Endothelial cell (in vitro differentiated cells): ENCODE data around the gene ZNF45. TPM values are rescaled to one million over a fixed set of nuclear protein-coding genes. Genes with fewer than 3 reads are reported as not detected.
"Not testable (repeated sequence)": the region's sequence is repeated elsewhere in the genome, so short reads cannot be mapped to it uniquely, and the experiment has no call there.

Experiments used
- DNase-seq: peaks from one replicate; pipeline ENCODE4 v3.0.0; 2021; ENCODE audit warnings: low spot score
- H3K27ac Mint-ChIP-seq: one replicate; pipeline ENCODE4 v1.8.0; 2021; ENCODE audit warnings: mixed read lengths, inconsistent platforms; ENCODE audit not compliant: unreplicated experiment
- H3K27me3 Mint-ChIP-seq: one replicate; pipeline ENCODE4 v1.8.0; 2021; ENCODE audit warnings: mild to moderate bottlenecking, moderate library complexity, mixed read lengths, inconsistent platforms; ENCODE audit not compliant: unreplicated experiment
- H3K36me3 Mint-ChIP-seq: one replicate; pipeline ENCODE4 v1.8.0; 2021; ENCODE audit warnings: mild to moderate bottlenecking, low read depth, mixed read lengths, inconsistent platforms; ENCODE audit not compliant: unreplicated experiment
- H3K4me1 Mint-ChIP-seq: one replicate; pipeline ENCODE4 v1.8.0; 2021; ENCODE audit warnings: mild to moderate bottlenecking, mixed read lengths, inconsistent platforms; ENCODE audit not compliant: unreplicated experiment
- H3K4me3 Mint-ChIP-seq: one replicate; pipeline ENCODE4 v1.8.0; 2021; ENCODE audit warnings: mild to moderate bottlenecking, mixed read lengths, inconsistent platforms; ENCODE audit not compliant: unreplicated experiment
- H3K9me3 Mint-ChIP-seq: one replicate; pipeline ENCODE4 v1.8.0; 2021; ENCODE audit warnings: mixed read lengths, inconsistent platforms; ENCODE audit not compliant: unreplicated experiment
- CTCF ChIP-seq: fragments of 200-600 bp; sonication (generic); IDR thresholded peaks from one replicate; pipeline ENCODE4 v1.5.0; 2021; ENCODE audit warnings: antibody characterized with exemption; ENCODE audit not compliant: unreplicated experiment
- total RNA-seq: library from RNA; stranded (reverse); fragmentation: NEBNext Ultra II Directional; extraction: Animal tissue kit (Norgen Biotek cat#: 25700); gene quantifications from one replicate; pipeline ENCODE4 v1.2.1, GENCODE V29; 2021; ENCODE audit not compliant: unreplicated experiment

The ZNF45 gene
- total RNA-seq, 1 donor from 2014 or later, result 19.4 TPM

DNA sequence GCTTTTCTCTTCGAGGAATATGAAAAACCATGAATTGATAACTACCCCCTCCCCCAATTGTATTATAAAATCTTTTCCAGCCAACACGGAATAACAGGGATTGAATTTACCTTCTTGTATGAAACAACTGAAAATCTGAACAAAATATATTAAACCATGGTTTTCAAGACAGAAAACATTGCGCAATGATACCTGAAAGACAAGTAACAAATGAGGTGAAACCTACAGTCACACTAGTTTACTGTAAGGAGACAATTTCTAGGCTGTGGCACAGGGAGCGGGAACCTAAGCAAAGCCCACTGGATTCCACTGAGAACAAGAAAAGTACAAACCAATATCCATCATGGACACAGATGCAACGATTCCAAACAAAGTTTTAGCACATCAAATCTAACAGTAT, 54.6 kb downstream of the ZNF45 start:
- H3K27ac Mint-ChIP-seq, result no peak overlapping the region
- H3K9me3 Mint-ChIP-seq, result peaks cover 37% of the 10 kb centered on the region
- H3K27me3 Mint-ChIP-seq, result peaks cover 3% of the 10 kb centered on the region
- no peak overlapping the region for H3K4me3 Mint-ChIP-seq
- DNase-seq, result no peak
- H3K4me1 Mint-ChIP-seq, result no peaks in the 10 kb centered on the region
- no peak for TF ChIP-seq CTCF
- H3K36me3 Mint-ChIP-seq, result peaks cover 60% of the 10 kb centered on the region

- Mint-ChIP-seq H3K36me3 (peaks cover 30% of the 10 kb centered on the region), H3K27me3 (peaks cover 3% of the 10 kb centered on the region), H3K4me1 (no peaks in the 10 kb centered on the region), H3K9me3 (peaks cover 33% of the 10 kb centered on the region), H3K4me3 (no peak overlapping the region), H3K27ac (no peak overlapping the region)
- TF ChIP-seq CTCF, result no peak
- DNase-seq, result no peak
These were observed 62.3 kb downstream of the ZNF45 start for GRCh38 chr19:43872547-43873336.

DNA sequence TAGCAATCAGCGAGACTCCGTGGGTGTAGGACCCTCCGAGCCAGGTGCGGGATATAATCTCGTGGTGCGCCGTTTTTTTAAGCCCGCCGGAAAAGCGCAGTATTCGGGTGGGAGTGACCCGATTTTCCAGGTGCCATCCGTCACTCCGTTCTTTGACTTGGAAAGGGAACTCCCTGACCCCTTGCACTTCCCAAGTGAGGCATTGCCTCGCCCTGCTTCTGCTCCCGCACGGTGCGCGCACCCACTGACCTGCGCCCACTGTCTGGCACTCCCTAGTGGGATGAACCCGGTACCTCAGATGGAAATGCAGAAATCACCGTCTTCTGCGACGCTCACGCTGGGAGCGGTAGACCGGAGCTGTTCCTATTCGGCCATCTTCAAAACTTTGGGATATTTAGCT, 68.2 kb downstream of the ZNF45 start:
- not testable (repeated sequence) for H3K27me3 Mint-ChIP-seq, H3K4me1 Mint-ChIP-seq, H3K27ac Mint-ChIP-seq, H3K4me3 Mint-ChIP-seq, DNase-seq, H3K36me3 Mint-ChIP-seq
- H3K9me3 Mint-ChIP-seq, result peaks cover 12% of the 10 kb centered on the region

Other genes starting within 250 kb of the ZNF45 start
- not detected for gene IRGC, start 219.2 kb downstream of the ZNF45 start, total RNA-seq
- gene SMG9, start 180.3 kb downstream of the ZNF45 start, total RNA-seq, result 38.8 TPM
- gene KCNN4, start 154.3 kb downstream of the ZNF45 start, total RNA-seq, result 0.28 TPM
- not detected for gene LYPD5, start 132.8 kb downstream of the ZNF45 start, total RNA-seq
- gene ZNF283, start 108.0 kb downstream of the ZNF45 start, total RNA-seq, result 9.3 TPM
- gene ZNF404, start 51.3 kb downstream of the ZNF45 start, total RNA-seq, result 3.7 TPM
- gene ZNF221, start 15.9 kb upstream of the ZNF45 start, total RNA-seq, result 7.3 TPM
- 10.9 TPM for gene ZNF155, start 48.9 kb upstream of the ZNF45 start, total RNA-seq
- 5.6 TPM for gene ZNF230, start 67.7 kb upstream of the ZNF45 start, total RNA-seq
- 6.5 TPM for gene ZNF222, start 90.1 kb upstream of the ZNF45 start, total RNA-seq
- 10.9 TPM for gene ZNF223, start 116.8 kb upstream of the ZNF45 start, total RNA-seq
- 4.0 TPM for gene ZNF284, start 136.9 kb upstream of the ZNF45 start, total RNA-seq
- 36.0 TPM for gene ZNF224, start 159.1 kb upstream of the ZNF45 start, total RNA-seq
- 7.1 TPM for gene ZNF225, start 178.1 kb upstream of the ZNF45 start, total RNA-seq
- gene ZNF234, start 206.3 kb upstream of the ZNF45 start, total RNA-seq, result 17.8 TPM
- gene ZNF226, start 229.8 kb upstream of the ZNF45 start, total RNA-seq, result 23.2 TPM